ENCODE data around the gene ADAM23. TPM values are rescaled to one million over a fixed set of nuclear protein-coding genes. Genes with fewer than 3 reads are reported as not detected.

The ADAM23 gene
- polyA plus RNA-seq, 1 donor (not counting 4 experiments of a cell fraction or from before 2014, with no cell fraction given), result 1.3 TPM

DNA sequence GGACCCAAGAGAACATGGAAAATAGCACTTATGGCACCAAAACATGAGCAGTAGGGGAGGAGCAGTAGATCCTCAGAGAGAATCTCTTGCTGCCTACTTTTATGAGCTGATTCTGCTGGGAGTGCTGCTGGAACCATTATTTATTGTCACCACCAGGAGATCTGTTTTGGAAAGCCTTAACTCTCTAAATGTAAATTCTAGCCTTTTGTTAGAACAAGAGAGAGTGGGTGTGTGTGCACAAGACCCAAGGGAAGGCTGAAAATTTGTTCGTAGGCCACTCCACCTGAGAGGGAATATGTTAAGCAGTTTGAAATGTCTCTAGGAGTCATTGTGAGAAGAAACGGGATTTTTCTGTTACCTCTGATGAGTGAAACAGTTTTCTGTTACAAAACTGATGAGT lies 182.8 kb downstream of the ADAM23 start:
- no peak overlapping the region for H3K4me2 ChIP-seq (ENCODE audit: control insufficient read depth, extremely low read depth, insufficient read depth, low read depth, low read length)
- H3K27me3 ChIP-seq (ENCODE audit: control insufficient read depth, extremely low read depth, insufficient read depth, low read length), result peaks cover 4% of the 10 kb centered on the region
- no peaks in the 10 kb centered on the region for H3K36me3 ChIP-seq (ENCODE audit: control insufficient read depth in 2 of 2, extremely low read depth in 1 of 2, insufficient read depth in 2 of 2, low read length in 2 of 2)
- H3K4me3 ChIP-seq (ENCODE audit: control insufficient read depth in 2 of 3, extremely low read depth in 1 of 3, insufficient read depth in 2 of 3, low read depth in 1 of 3, low read length in 3 of 3), result no peak overlapping the region
- H3K9me3 ChIP-seq (ENCODE audit: control insufficient read depth, low read depth, low read length), result no peaks in the 10 kb centered on the region
- TF ChIP-seq EZH2 (IDR thresholded peaks at IDR 0.05; ENCODE audit: low read length) (no peak), CTCF (optimal IDR thresholded peaks at IDR 0.05 in 1 of 3, IDR thresholded peaks at IDR 0.05 in 1 of 3, conservative IDR thresholded peaks at IDR 0.05 in 1 of 3; ENCODE audit: extremely low read depth in 1 of 3, insufficient read depth in 2 of 3, low read length in 3 of 3) (no peak)
- H4K20me1 ChIP-seq (ENCODE audit: control insufficient read depth, extremely low read depth, insufficient read depth, low read length), result no peaks in the 10 kb centered on the region
- DNase-seq (ENCODE audit: low read depth, low spot score), result no peak
- no peak overlapping the region for H2AFZ ChIP-seq (ENCODE audit: control insufficient read depth, low read length)
- dilution Hi-C loops (cut with MboI; ENCODE audit: extremely low pct_ligation_motif_present, low sequenced_read_pairs), result no loop called here
- no peak for FAIRE-seq
- no peaks in the 10 kb centered on the region for H3K4me1 ChIP-seq (ENCODE audit: control insufficient read depth, extremely low read depth, insufficient read depth, low read length)
- no peak overlapping the region for H3K27ac ChIP-seq (ENCODE audit: control insufficient read depth, insufficient read depth, low read length)
- H3K9ac ChIP-seq (ENCODE audit: control insufficient read depth, extremely low read depth, insufficient read depth, low read length), result no peak overlapping the region
- no peaks in the 10 kb centered on the region for H3K9me1 ChIP-seq (ENCODE audit: control insufficient read depth, extremely low read depth, insufficient read depth, low read length)
- no peaks in the 10 kb centered on the region for H3K79me2 ChIP-seq (ENCODE audit: control insufficient read depth, insufficient read depth, low read length)

GRCh38 chr2:206627632-206628031 lies 184.3 kb downstream of the ADAM23 start:
- no peak for FAIRE-seq
- Histone ChIP-seq H3K9me1 (ENCODE audit: control insufficient read depth, extremely low read depth, insufficient read depth, low read length) (no peaks in the 10 kb centered on the region), H3K36me3 (ENCODE audit: control insufficient read depth in 2 of 2, extremely low read depth in 1 of 2, insufficient read depth in 2 of 2, low read length in 2 of 2) (no peaks in the 10 kb centered on the region), H3K27ac (ENCODE audit: control insufficient read depth, insufficient read depth, low read length) (no peak overlapping the region), H3K9me3 (ENCODE audit: control insufficient read depth, low read depth, low read length) (no peaks in the 10 kb centered on the region), H3K79me2 (ENCODE audit: control insufficient read depth, insufficient read depth, low read length) (no peaks in the 10 kb centered on the region), H3K27me3 (ENCODE audit: control insufficient read depth, extremely low read depth, insufficient read depth, low read length) (peaks cover 4% of the 10 kb centered on the region), H4K20me1 (ENCODE audit: control insufficient read depth, extremely low read depth, insufficient read depth, low read length) (no peaks in the 10 kb centered on the region), H2AFZ (ENCODE audit: control insufficient read depth, low read length) (no peak overlapping the region), H3K9ac (ENCODE audit: control insufficient read depth, extremely low read depth, insufficient read depth, low read length) (no peak overlapping the region), H3K4me3 (ENCODE audit: control insufficient read depth in 2 of 3, extremely low read depth in 1 of 3, insufficient read depth in 2 of 3, low read depth in 1 of 3, low read length in 3 of 3) (no peak overlapping the region), H3K4me1 (ENCODE audit: control insufficient read depth, extremely low read depth, insufficient read depth, low read length) (no peaks in the 10 kb centered on the region), H3K4me2 (ENCODE audit: control insufficient read depth, extremely low read depth, insufficient read depth, low read depth, low read length) (no peak overlapping the region)
- no peak for DNase-seq (ENCODE audit: low read depth, low spot score)
- dilution Hi-C loops (cut with MboI; ENCODE audit: extremely low pct_ligation_motif_present, low sequenced_read_pairs), result no loop called here
- TF ChIP-seq EZH2 (IDR thresholded peaks at IDR 0.05; ENCODE audit: low read length), result no peak
- TF ChIP-seq CTCF (optimal IDR thresholded peaks at IDR 0.05 in 1 of 3, IDR thresholded peaks at IDR 0.05 in 1 of 3, conservative IDR thresholded peaks at IDR 0.05 in 1 of 3; ENCODE audit: extremely low read depth in 1 of 3, insufficient read depth in 2 of 3, low read length in 3 of 3), result no peak

Data from keratinocyte (primary cell).